HepG2 (cell line): ENCODE results near the gene MAP3K9. TPM values are rescaled to one million over a fixed set of nuclear protein-coding genes. Genes with fewer than 3 reads are reported as not detected.

Source experiments
- CCDC6 ChIP-seq: sonication (generic); formaldehyde crosslinking; IDR thresholded peaks from 2 replicates; pipeline ENCODE4 v1.8.1; 2022; ENCODE audit warnings: mild to moderate bottlenecking, missing genetic modification reagents, moderate library complexity
- MED8 ChIP-seq: sonication (generic); formaldehyde crosslinking; IDR thresholded peaks from 2 replicates; pipeline ENCODE4 v1.8.1; 2023; ENCODE audit warnings: mild to moderate bottlenecking, missing genetic modification reagents; ENCODE audit not compliant: insufficient replicate concordance
- POGZ ChIP-seq: sonication (generic); formaldehyde crosslinking; IDR thresholded peaks from 2 replicates; pipeline ENCODE4 v1.4.0; 2020; ENCODE audit warnings: mild to moderate bottlenecking, missing genetic modification reagents
- ZFAT ChIP-seq: sonication (generic); formaldehyde crosslinking; conservative IDR thresholded peaks from 2 replicates; pipeline ENCODE4 v1.8.1; 2023; ENCODE audit warnings: missing genetic modification reagents, inconsistent platforms
- ZNF816 ChIP-seq: sonication (generic); formaldehyde crosslinking; IDR thresholded peaks from 2 replicates; pipeline ENCODE4 v1.8.0; 2022; ENCODE audit warnings: missing genetic modification reagents, mild to moderate bottlenecking, borderline replicate concordance
- polyA plus RNA-seq, 8 experiments: library from polyadenylated mRNA; depleted of rRNA in 3 of 8; stranded (reverse) in 7 of 8; unstranded in 1 of 8; fragments of >200 nt; fragmentation: Illumina TruSeq in 4 of 8; extraction: Trizol in 4 of 8; gene quantifications; 2 replicates each; pipeline versions ENCODE4 v1.2.1 to v1.2.3, GENCODE V29; 2011 to 2016; ENCODE audit warnings: low read depth in 4 of 8, missing spikeins in 1 of 8, mixed read lengths in 1 of 8; ENCODE audit not compliant: insufficient read depth in 1 of 8
- total RNA-seq, 5 experiments: library from RNA; depleted of rRNA; stranded (reverse); fragments of >200 nt; fragmentation: Illumina TruSeq; extraction: Trizol; gene quantifications; 2 replicates each; pipeline ENCODE4 v1.2.3, GENCODE V29; 2016; ENCODE audit warnings: low read depth in 1 of 5
- TF ChIP-seq, protein P1 (sequence below): sonication (generic); formaldehyde crosslinking; conservative IDR thresholded peaks from 2 replicates; pipeline ENCODE4 v1.8.0; 2022; ENCODE audit warnings: low read depth, missing genetic modification reagents
- TF ChIP-seq, protein P2 (sequence below): sonication (generic); formaldehyde crosslinking; IDR thresholded peaks from 2 replicates; pipeline ENCODE4 v1.4.0; 2020; ENCODE audit warnings: missing genetic modification reagents
- TF ChIP-seq, protein P3 (sequence below): sonication (generic); formaldehyde crosslinking; IDR thresholded peaks from 2 replicates; pipeline ENCODE4 v1.4.0; 2020; ENCODE audit warnings: missing genetic modification reagents
- TF ChIP-seq, protein P4 (sequence below): sonication (generic); formaldehyde crosslinking; IDR thresholded peaks from 2 replicates; pipeline ENCODE4 v1.4.0; 2020; ENCODE audit warnings: mild to moderate bottlenecking, missing genetic modification reagents, borderline replicate concordance

The MAP3K9 gene
- total and polyA plus RNA-seq, 2 of the 13 experiments (the other 11 are each of a cell fraction or from before 2014, with no cell fraction given): 4.3 to 4.5 TPM

DNA sequence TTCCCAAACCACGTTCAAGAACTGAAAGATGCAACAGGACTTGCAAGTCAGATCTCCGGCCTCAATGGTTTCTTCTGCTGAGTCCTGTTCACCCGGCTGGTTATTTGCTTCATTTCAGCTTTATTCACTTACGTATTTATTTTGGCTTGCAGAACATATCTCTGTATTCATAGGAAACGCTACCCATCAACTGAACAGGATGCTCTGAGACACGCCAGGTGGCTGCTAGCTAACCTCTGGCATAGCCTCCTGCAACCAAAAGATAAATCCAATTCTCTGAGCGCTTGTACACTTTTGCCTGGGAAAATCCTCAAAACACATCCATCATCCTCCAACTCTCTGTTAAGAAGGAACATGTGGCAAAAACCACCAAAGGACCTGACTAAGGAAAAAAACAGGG is 17.3 kb downstream of the MAP3K9 start (continued):
- TF ChIP-seq POGZ (CRISPR knock-in tag) (no peak), ZFAT (no peak), CCDC6 (CRISPR knock-in tag) (no peak), MED8 (CRISPR knock-in tag) (no peak), ZNF816 (CRISPR knock-in tag) (no peak)
- TF ChIP-seq, protein P1, sequence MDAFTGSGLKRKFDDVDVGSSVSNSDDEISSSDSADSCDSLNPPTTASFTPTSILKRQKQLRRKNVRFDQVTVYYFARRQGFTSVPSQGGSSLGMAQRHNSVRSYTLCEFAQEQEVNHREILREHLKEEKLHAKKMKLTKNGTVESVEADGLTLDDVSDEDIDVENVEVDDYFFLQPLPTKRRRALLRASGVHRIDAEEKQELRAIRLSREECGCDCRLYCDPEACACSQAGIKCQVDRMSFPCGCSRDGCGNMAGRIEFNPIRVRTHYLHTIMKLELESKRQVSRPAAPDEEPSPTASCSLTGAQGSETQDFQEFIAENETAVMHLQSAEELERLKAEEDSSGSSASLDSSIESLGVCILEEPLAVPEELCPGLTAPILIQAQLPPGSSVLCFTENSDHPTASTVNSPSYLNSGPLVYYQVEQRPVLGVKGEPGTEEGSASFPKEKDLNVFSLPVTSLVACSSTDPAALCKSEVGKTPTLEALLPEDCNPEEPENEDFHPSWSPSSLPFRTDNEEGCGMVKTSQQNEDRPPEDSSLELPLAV (CRISPR knock-in tag): no peak
- TF ChIP-seq, protein P2, sequence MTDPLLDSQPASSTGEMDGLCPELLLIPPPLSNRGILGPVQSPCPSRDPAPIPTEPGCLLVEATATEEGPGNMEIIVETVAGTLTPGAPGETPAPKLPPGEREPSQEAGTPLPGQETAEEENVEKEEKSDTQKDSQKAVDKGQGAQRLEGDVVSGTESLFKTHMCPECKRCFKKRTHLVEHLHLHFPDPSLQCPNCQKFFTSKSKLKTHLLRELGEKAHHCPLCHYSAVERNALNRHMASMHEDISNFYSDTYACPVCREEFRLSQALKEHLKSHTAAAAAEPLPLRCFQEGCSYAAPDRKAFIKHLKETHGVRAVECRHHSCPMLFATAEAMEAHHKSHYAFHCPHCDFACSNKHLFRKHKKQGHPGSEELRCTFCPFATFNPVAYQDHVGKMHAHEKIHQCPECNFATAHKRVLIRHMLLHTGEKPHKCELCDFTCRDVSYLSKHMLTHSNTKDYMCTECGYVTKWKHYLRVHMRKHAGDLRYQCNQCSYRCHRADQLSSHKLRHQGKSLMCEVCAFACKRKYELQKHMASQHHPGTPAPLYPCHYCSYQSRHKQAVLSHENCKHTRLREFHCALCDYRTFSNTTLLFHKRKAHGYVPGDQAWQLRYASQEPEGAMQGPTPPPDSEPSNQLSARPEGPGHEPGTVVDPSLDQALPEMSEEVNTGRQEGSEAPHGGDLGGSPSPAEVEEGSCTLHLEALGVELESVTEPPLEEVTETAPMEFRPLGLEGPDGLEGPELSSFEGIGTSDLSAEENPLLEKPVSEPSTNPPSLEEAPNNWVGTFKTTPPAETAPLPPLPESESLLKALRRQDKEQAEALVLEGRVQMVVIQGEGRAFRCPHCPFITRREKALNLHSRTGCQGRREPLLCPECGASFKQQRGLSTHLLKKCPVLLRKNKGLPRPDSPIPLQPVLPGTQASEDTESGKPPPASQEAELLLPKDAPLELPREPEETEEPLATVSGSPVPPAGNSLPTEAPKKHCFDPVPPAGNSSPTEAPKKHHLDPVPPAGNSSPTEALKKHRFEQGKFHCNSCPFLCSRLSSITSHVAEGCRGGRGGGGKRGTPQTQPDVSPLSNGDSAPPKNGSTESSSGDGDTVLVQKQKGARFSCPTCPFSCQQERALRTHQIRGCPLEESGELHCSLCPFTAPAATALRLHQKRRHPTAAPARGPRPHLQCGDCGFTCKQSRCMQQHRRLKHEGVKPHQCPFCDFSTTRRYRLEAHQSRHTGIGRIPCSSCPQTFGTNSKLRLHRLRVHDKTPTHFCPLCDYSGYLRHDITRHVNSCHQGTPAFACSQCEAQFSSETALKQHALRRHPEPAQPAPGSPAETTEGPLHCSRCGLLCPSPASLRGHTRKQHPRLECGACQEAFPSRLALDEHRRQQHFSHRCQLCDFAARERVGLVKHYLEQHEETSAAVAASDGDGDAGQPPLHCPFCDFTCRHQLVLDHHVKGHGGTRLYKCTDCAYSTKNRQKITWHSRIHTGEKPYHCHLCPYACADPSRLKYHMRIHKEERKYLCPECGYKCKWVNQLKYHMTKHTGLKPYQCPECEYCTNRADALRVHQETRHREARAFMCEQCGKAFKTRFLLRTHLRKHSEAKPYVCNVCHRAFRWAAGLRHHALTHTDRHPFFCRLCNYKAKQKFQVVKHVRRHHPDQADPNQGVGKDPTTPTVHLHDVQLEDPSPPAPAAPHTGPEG: no peak
- TF ChIP-seq, protein P3, sequence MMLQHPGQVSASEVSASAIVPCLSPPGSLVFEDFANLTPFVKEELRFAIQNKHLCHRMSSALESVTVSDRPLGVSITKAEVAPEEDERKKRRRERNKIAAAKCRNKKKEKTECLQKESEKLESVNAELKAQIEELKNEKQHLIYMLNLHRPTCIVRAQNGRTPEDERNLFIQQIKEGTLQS (CRISPR knock-in tag): no peak
- TF ChIP-seq, protein P4, sequence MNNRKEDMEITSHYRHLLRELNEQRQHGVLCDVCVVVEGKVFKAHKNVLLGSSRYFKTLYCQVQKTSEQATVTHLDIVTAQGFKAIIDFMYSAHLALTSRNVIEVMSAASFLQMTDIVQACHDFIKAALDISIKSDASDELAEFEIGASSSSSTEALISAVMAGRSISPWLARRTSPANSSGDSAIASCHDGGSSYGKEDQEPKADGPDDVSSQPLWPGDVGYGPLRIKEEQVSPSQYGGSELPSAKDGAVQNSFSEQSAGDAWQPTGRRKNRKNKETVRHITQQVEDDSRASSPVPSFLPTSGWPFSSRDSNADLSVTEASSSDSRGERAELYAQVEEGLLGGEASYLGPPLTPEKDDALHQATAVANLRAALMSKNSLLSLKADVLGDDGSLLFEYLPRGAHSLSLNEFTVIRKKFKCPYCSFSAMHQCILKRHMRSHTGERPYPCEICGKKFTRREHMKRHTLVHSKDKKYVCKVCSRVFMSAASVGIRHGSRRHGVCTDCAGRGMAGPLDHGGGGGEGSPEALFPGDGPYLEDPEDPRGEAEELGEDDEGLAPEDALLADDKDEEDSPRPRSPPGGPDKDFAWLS: no peak
